DMS79 (cell line): ENCODE results near the gene ETFA.

Experiments used
- DNase-seq: peaks from one replicate; lab custom pipeline; 2025; lab: John Stamatoyannopoulos, UW

The ETFA gene

GRCh38 chr15:76311100-76311953, at the start of gene ETFA:
ETFA (minus strand) TSS chr15:76311469; CDS start chr15:76311388, 81 bp downstream.
- DNase-seq, result peak; percentile 81

GRCh38 chr15:76360416-76360815, 49.1 kb upstream of the ETFA start:
- no peak for DNase-seq

GRCh38 chr15:76359152-76359551, 47.9 kb upstream of the ETFA start:
- DNase-seq, result no peak

DNA sequence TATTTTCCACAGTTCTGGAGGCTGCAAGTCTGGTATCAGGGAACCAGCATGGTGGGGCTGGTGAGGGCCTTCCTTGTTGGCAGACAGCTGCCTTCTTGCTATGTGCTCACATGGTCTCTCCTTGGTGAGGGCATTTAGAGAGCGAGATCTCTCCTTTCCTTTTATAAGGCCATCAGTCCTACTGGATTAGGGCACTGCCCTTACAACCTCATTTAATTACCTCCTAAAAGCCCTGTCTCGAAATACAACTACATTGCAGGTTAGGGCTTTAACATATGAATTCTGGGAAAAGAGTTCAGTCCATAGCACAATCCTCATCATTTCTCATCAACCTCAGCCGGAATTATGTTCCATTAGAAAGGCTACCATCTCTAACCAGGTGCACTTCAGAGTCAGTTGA, 47.2 kb upstream of the ETFA start:
- no peak for DNase-seq

- DNase-seq, result no peak
Observed at GRCh38 chr15:76354823-76355440, 43.7 kb upstream of the ETFA start.

GRCh38 chr15:76353903-76354302, 42.6 kb upstream of the ETFA start:
- no peak for DNase-seq

- no peak for DNase-seq
Observed at GRCh38 chr15:76353023-76353577, 41.8 kb upstream of the ETFA start.

DNA sequence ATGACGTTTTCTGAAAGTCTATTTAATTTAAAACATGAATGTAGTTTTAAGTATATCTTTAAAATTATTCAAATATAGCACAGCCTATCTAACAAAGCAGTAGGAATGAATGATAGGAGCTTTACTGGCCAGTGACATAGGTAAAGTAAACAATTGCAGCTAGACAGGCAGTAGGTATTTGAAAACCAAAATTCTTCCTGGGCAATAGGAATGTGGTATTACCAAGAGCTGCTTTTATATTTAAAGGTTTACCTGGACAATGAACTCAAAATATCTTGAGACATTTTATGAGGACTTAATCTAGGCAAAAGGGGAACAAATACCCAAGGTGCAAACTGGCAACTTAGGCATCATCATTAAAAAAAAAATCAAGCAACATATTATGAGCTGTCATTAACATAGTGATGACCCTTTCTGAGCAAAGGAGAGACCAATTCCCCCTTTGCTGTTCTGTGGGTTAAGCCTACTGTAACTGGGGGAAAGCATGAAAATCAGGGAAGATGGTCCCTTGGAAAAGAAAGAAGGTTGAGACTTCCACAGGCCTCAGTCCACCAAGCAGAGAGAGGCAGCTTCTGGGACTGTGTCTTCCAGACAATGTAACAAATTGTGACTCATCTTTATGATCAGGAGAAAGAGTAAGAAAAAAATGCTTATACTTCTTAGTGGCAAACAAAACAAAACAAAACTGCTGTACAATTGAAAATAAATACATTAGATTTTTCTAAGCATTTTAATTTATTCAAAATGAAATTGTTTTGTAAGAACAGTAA, 38.2 kb upstream of the ETFA start:
- DNase-seq, result no peak

- DNase-seq, result no peak
Observed at GRCh38 chr15:76347482-76348055, 36.3 kb upstream of the ETFA start.

GRCh38 chr15:76346669-76347481, 35.6 kb upstream of the ETFA start:
- no peak for DNase-seq

DNA sequence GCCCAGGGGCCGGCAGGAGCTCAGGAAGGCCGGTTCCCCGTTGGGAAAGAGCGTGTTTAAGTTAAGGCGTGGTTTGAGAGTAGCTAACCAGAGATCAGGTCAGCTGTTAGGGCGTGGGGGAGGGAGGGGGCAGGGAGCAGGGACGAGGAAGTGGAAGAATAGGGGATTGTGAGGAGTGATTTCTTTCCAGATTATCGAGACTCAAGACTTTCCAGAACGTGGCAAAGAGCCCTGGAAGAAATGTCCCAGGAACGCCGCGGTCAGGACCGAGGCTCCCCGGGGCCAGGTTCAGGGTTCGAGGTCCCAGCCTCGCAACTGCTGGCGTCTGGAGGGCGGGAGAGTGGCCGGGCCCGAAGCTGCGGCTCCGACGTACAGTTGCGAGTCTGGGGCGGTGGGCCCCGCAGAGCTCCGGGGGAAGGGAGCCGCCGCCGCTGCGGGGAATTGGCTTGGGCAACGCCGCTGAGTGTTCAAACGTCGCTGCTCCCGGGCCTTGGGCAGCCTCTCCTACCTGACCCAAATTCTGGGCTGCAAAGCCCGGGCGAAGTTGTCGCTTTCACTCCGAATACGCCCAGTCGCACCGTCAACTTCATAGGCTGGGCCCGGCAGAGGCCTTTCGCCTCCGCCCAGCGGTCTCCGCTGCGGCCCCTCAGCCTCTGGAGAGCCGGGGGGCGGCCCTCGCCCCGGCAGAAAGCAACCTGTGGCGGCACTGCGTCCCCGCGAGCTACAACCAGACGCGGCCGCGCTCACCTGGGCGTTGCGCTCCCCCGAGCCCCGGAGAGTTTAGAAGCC, 34.8 kb upstream of the ETFA start:
- no peak for DNase-seq

DNA sequence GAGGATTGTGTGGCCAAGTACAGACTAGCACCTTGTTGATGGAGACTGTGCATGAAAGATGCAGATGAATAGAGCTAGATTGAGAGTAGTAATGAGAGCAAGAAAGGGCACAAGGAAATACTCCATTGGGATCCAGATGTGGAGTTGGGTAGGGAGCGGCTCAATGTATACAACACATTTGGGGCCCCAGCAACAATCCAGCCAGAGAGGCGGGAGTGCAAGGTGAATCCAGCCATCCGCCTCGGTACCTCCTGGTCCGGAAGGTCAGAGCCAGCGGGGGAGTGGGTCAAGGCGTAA, 34.3 kb upstream of the ETFA start:
- no peak for DNase-seq

DNA sequence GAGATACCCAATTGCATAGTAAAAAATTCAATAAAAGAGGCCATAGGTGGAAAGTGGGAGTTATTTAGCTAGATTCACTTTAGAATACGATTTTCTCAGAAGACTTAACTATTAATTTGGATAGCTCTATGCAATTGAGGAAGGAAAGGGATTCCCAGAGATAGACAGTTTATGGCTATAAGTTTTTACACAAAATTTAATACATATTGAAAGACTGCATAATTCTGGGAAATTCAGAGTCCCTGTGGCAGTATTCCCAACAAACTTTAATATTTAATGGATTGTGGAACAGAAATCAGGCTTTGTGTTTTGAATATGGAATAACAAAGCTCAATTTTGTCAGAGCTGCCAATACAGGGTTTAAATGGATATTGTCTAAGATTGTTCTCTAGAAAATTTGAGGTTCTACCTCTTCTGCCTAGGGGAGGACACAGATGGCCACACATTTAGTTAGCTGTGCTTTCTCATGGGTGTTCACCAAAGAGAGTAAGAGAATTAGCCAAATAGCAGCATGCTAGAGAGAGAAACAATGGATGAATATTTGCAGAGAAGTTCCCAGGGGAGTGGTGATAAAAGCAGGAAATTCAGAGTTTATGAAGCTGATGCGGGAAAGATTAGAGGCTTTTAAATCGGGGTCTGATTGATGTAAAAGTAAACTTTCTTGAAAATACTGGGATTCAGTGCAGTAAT, 33.8 kb upstream of the ETFA start:
- DNase-seq, result no peak

DNA sequence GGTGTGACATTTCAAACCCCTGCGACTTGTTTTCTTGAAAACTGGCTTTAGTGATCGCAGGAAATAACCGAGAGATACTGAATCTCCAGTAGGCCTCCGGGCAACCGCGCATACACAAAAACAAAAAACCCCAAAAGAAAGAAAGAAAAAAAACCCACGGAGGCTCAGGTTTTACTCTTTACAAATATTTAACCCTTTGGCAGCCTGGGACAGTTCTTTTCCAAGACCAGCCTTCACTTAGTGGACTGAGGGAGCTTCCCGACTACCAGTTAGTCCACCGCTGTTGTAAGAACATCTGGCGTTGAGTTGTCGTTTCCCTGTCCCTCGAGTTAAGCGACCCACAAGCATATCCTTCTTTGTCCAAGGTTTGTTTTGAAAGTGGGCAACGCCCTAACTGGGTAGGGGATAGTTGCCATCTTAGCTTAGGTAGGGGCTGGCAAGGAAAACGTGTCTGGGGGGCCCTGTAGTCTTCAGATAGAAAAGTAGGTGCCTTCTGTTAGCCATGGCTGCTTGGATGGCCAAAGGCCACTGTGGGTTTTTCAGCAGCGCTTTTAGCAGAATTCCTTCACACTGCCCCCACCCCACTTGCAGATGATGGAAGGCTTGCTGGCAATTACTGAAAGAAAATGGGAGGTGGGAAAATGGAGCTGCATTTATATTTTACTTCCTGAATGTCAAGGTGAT, 32.2 kb upstream of the ETFA start:
- no peak for DNase-seq

DNA sequence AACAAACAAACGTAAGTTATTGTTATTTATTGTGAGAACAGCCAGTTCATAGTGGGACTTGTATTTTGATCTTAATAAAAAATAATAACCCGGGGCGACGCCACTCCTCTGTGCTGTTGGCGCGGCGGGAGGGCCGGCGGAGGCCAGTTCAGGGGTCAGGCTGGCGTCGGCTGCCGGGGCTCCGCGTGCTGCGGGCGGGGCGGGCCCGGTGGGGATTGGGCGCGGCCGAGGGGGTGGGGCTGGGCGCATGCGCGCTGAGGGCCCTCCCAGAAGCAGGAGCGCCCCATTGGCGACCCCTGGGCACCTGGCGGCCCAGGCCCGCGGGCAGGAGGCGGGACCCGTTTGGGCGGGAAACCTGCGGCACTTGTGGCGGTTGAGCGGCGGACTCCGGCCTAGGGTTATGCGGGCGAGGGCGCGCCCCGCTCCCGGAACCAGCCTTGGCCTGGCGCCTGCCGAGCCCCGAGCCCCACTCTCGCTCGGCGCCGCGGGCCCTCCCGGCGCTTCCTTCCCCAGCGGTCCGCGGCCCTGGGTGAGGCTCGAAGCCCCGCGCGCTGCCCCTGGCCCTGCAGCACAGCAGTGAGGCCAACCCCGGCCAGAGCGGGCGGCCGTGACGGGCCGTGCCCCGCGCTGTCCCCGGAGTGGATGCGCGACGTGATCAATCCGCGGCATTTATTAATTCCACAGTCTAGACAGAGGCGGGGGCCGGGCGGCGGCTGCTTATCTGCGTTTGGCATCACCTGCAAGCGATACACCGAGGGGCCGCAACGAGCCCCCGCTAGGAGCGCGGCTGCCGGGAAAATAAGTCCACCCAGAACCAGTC, 31.3 kb upstream of the ETFA start:
- DNase-seq, result no peak

DNA sequence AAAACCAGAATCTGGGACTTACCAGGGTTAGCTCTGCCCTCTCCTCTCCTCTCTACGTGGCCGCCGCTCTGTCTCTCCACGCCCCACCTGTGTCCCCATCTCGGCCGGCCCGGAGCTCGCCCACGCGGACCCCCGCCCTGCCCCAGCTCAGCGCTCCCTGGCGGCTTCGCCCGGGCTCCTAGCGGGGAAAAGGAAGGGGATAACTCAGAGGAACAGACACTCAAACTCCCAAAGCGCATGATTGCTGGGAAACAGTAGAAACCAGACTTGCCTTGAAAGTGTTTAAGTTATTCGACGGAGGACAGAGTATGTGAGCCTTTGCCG, 30.8 kb upstream of the ETFA start:
- no peak for DNase-seq

DNA sequence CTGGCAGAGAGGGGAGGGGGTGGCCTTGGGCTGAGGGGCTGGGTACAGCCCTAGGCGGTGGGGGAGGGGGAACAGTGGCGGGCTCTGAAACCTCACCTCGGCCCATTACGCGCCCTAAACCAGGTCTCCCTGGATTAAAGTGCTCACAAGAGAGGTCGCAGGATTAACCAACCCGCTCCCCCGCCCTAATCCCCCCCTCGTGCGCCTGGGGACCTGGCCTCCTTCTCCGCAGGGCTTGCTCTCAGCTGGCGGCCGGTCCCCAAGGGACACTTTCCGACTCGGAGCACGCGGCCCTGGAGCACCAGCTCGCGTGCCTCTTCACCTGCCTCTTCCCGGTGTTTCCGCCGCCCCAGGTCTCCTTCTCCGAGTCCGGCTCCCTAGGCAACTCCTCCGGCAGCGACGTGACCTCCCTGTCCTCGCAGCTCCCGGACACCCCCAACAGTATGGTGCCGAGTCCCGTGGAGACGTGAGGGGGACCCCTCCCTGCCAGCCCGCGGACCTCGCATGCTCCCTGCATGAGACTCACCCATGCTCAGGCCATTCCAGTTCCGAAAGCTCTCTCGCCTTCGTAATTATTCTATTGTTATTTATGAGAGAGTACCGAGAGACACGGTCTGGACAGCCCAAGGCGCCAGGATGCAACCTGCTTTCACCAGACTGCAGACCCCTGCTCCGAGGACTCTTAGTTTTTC, 30.2 kb upstream of the ETFA start:
- no peak for DNase-seq

- no peak for DNase-seq
Observed at GRCh38 chr15:76340803-76341365, 29.6 kb upstream of the ETFA start.
